NCI-H526 treated with DMSO at 0.1 percent for 48 hours (cell line): ENCODE results near the gene ANK2.
A peak's percentile ranks its signal among the peaks of the same experiment; 100 is the strongest.

ENCODE experiments used
- DNase-seq: peaks from one replicate; lab custom pipeline; 2025; lab: John Stamatoyannopoulos, UW

Gene ANK2

GRCh38 chr4:113398441-113399143 is 349.1 kb downstream of the ANK2 start:
- DNase-seq: no peak

- DNase-seq: no peak
Measured at GRCh38 chr4:113404167-113404571, 354.7 kb downstream of the ANK2 start.

DNA sequence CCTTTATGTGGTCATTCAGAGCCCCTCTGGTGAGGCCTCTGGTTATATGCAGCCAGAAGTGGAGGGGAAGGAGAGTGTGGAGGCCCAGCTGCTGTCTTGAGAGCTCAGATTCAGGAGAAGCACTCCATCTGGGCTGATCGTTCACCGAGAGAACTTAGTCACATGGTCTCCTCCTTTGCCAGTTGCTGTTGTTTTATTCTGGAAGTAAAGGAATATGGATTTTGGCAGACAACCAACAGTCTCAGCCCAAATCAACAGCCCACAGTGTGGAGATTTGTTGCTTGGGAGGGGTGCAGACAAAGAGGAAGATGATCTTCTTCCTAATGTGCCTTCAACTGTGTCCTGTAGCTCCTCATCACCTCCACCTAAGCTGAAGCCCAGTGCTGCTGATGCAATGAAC is 355.4 kb downstream of the ANK2 start:
- no peak for DNase-seq

DNA sequence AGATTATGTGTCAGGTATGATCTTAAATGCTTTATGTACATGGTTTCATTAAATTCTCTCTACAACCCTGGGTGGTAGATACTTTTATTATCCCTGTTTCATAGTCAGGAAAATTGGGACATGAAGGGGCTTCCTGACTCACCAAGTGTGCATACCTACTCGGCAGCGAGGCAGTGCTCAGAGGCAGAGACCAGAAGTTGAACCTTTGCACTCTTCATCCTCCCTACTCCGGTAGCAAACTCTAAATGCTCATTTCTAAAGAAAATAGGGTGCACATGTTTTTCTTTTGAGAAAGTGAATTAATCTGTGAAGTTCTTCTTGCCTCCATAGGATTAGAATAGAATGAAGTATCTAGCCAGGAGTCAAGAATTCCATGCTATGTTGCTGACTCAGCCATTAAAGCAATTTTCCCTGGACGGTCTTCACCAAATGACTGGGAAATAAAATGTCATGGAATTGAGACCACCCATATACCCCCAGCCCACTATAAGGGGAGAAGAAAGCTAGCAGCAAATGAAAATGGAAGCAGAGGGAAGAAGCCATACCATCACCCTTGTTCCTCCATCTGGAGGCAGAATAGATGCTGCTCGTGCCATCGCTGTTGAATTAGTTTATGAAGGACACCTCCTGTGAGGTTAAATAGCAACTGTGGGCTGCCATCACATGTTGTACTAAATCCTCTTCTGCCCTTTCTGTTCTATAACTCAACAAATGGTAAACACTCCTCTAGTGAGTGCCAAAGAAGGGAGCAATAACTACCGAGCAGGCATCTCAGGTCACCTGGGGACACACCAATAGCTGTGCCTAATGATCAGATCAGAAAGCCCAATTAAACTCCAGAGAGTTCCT is 356.6 kb downstream of the ANK2 start:
- DNase-seq: no peak

DNA sequence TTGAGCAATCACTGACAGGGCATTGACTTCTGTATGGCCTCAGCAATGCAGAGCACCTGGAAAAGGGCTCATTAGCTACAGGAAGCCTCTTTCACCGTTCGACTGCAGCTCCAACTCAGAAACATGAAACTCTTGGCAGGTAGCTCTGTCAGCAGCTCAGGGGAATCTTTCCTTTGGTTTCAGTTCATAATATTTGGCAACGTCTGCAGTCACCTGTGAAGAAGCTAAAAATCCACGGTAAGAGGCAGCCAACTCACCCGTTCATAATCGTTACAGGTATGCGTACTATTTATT is 357.2 kb downstream of the ANK2 start:
- no peak for DNase-seq

DNA sequence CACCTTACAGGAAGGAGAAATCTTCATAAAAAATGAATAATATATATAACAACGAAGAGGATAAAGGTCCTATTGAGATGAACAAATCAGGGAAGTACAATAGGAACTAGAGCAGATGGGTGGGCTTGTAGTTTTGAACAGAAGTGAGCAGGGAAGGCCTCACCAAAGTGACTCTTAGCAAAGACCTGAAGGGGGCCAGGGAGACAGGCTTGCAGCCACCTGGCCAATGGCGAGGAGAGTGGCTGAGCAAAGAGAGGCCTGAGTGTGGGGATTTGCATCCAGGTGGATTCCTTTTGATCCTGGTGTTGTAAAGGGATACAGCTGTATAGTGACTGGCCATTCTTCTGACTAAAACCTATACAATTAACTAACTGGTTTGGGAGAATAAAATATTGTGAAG is 358.0 kb downstream of the ANK2 start:
- peak; percentile 40 for DNase-seq

DNA sequence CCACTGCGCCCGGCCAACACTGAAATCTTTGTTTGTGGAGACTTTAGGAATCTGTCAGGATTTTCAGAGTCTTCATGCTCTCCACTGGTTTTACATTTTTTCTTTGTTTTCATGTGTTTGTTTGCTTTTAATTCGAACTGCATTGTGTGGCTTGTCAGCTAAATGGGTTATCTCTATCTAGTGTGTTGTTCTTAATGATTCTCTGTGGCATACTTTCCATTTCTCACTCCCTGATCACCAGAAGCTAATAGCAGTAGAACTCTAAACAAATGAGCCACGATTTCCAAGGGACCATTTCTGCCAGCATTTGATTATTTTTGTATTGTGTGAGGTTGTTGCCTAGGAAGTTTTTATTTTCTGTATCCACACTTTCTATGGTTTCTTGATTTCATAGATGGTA is 359.7 kb downstream of the ANK2 start:
- no peak for DNase-seq

- DNase-seq: no peak
Measured at GRCh38 chr4:113410686-113411085, 361.2 kb downstream of the ANK2 start.

DNA sequence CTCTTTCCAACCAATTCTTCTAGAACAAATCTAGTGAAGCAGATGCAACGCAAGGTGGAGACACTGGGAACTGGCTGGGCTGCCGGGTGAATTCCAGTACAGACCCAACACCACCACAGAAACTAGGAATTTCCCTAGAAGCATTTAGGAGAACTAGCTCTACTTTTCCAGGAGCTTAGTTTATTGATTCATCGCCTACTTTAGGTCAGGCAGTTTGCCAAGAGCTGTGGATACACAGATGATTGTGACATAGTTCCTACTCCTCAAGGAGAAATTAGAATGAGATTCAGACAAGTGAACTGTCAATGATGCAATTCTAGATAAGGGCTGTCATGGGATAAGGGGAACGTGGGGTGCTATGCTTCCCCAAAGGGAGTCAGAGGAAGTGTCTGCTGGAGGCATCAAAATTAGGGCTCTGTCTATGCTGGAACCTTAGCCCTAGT is 362.1 kb downstream of the ANK2 start:
- DNase-seq: no peak

- DNase-seq: no peak
Measured at GRCh38 chr4:113419631-113420030, 370.2 kb downstream of the ANK2 start.

- DNase-seq: no peak
Measured at GRCh38 chr4:113420938-113421337, 371.5 kb downstream of the ANK2 start.

DNA sequence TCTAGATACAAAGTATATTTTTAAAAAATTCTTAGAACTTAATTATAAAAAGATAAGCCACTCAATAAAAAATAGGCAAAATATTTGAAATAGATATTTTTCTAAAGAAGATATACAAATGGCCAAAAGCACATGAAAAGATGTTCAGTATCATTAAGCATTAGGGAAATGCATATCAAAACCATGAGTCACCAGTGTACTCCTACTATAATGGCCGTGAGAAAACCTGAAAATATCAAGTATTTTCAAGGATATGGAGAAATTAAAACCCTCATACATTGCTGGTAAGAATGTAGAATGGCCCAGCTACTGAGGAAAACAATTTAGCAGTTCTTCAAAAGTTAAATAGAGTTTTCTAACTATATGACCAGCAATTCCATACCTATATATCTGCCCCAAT is 374.2 kb downstream of the ANK2 start:
- no peak for DNase-seq

GRCh38 chr4:113433116-113433515 is 383.7 kb downstream of the ANK2 start:
- no peak for DNase-seq
